Gastrocnemius medialis (tissue), 4 donors: ENCODE measurements around the gene DGKE. TPM values are rescaled to one million over a fixed set of nuclear protein-coding genes. Genes with fewer than 3 reads are reported as not detected.
A peak's percentile ranks its signal among the peaks of the same experiment; 100 is the strongest.

Source experiments
- ATAC-seq, 2 donors: fragments of 150-250 bp; one replicate each; pipeline ENCODE4 v1.9.1; 2016
- DNase-seq, 2 donors: peaks; one replicate each; pipeline ENCODE4 v3.0.0-alpha.2; 2019
- H3K27ac ChIP-seq, 4 donors: fragments of 200-600 bp; sonication (generic); 1 replicate in 1 of 4; 2 replicates in 3 of 4; pipeline ENCODE4 v1.5.1; 2016 to 2018; ENCODE audit warnings: mild to moderate bottlenecking in 2 of 4, moderate library complexity in 1 of 4
- H3K27me3 ChIP-seq, 3 donors: fragments of 200-600 bp; sonication (generic) in 2 of 3; 1 replicate in 1 of 3; 2 replicates in 2 of 3; pipeline versions ENCODE4 v1.5.1 to v1.6.0; 2016 to 2019; ENCODE audit warnings: mild to moderate bottlenecking in 1 of 3, moderate library complexity in 1 of 3
- H3K36me3 ChIP-seq, 2 donors: fragments of 200-600 bp; sonication (generic) in 1 of 2; one replicate each; pipeline ENCODE4 v1.5.1; 2017 to 2018
- H3K4me1 ChIP-seq, 2 donors: fragments of 200-600 bp; sonication (generic) in 1 of 2; one replicate each; pipeline ENCODE4 v1.5.1; 2016 to 2017; ENCODE audit warnings: mild to moderate bottlenecking in 2 of 2
- H3K4me3 ChIP-seq, 4 donors: fragments of 200-600 bp; sonication (generic) in 3 of 4; 1 replicate in 1 of 4; 2 replicates in 3 of 4; pipeline ENCODE4 v1.5.1; 2016 to 2019; ENCODE audit warnings: mild to moderate bottlenecking in 2 of 4
- H3K9me3 ChIP-seq, 3 donors: fragments of 200-600 bp; sonication (generic) in 2 of 3; 1 replicate in 1 of 3; 2 replicates in 2 of 3; pipeline ENCODE4 v1.5.1; 2016 to 2019
- POLR2A ChIP-seq, 2 donors: fragments of 450-650 bp; IDR thresholded peaks; one replicate each; pipeline ENCODE4 v1.6.1; 2017; ENCODE audit warnings: antibody characterized with exemption in 2 of 2, mild to moderate bottlenecking in 2 of 2, moderate library complexity in 2 of 2
- in situ Hi-C, 4 donors: fragments of 200-750 bp; cut with MboI; loops; one replicate each; pipeline versions ENCODE4 v1.15.0 to v1.8.0; 2017; ENCODE audit warnings: low sequenced_read_pairs in 4 of 4
- intact Hi-C: fragments of 100-400 bp; cut with DNase I; formaldehyde crosslinking; loops from one replicate; pipeline ENCODE4 v1.15.1; 2023; ENCODE audit warnings: low total_unique reads
- total RNA-seq, 4 donors: library from RNA; depleted of rRNA; stranded (reverse); fragments of >200 nt; gene quantifications; one replicate each; pipeline versions ENCODE4 v1.1.0 to v1.2.3, GENCODE V29; 2016
- TF ChIP-seq, protein P1 (sequence below), 5 experiments: fragments of 450-650 bp in 3 of 5; fragments of 200-600 bp in 2 of 5; sonication (generic) in 2 of 5; IDR thresholded peaks in 4 of 5; conservative IDR thresholded peaks in 1 of 5; 1 replicate in 4 of 5; 2 replicates in 1 of 5; pipeline ENCODE4 v1.5.1; 2016 to 2019; ENCODE audit warnings: antibody characterized with exemption in 5 of 5, mild to moderate bottlenecking in 3 of 5, moderate library complexity in 3 of 5

DGKE gene
- total RNA-seq, 4 donors from 2014 or later = 0.53 to 3.0 (median 1.6) TPM

DNA sequence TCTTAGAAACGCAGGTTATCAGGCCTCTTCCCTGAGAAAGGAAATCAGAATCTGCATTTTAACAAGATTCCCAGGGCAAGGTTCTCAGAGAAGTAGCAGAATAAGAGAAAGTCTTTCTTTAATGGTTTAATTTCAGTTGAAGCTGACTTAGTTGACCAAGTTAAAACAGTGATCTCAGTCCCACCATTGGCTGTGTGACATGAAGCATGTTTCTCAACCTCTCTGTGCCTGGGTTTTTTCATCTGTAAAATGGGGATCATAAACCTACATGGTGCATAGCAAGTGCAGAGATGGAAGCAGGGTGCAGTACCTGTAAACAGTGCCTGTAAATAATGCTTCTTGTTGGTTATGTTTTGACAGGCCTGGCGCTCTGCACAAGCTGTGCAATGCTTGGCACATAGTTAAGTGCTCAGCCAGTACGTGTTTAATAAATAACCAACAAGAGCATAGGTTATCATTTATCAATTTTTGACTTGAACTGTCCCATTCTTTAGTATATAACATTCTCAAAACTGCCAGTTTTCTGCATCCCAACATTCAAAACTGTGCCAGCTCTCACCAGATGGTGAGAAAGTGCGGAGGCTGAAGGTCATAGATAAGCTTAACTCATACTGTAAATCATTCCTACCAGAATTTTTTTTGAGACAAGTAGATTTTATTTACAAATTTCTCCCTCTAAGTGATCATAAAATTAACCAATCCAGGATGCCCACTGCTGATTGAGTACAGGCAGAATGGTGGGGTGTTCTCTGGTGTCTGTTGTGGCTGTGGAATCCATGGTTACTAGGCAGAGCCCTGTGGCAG lies 7.1 kb upstream of the DGKE start:
- ATAC-seq = no peak
- H3K4me3 ChIP-seq = no peak overlapping the region
- no peaks in the 10 kb centered on the region for H3K9me3 ChIP-seq
- H3K36me3 ChIP-seq = no peaks in the 10 kb centered on the region
- no peaks in the 10 kb centered on the region for H3K4me1 ChIP-seq
- no peak overlapping the region for H3K27ac ChIP-seq
- no peak for TF ChIP-seq POLR2A (IDR thresholded peaks at IDR 0.05)
- TF ChIP-seq, protein P1, sequence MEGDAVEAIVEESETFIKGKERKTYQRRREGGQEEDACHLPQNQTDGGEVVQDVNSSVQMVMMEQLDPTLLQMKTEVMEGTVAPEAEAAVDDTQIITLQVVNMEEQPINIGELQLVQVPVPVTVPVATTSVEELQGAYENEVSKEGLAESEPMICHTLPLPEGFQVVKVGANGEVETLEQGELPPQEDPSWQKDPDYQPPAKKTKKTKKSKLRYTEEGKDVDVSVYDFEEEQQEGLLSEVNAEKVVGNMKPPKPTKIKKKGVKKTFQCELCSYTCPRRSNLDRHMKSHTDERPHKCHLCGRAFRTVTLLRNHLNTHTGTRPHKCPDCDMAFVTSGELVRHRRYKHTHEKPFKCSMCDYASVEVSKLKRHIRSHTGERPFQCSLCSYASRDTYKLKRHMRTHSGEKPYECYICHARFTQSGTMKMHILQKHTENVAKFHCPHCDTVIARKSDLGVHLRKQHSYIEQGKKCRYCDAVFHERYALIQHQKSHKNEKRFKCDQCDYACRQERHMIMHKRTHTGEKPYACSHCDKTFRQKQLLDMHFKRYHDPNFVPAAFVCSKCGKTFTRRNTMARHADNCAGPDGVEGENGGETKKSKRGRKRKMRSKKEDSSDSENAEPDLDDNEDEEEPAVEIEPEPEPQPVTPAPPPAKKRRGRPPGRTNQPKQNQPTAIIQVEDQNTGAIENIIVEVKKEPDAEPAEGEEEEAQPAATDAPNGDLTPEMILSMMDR (IDR thresholded peaks at IDR 0.05 in 4 of 5, conservative IDR thresholded peaks at IDR 0.05 in 1 of 5) = no peak
- in situ Hi-C loops = no loop called here
- intact Hi-C loops = no loop called here
- no peaks in the 10 kb centered on the region for H3K27me3 ChIP-seq
- no peak for DNase-seq

- peaks cover 10 to 13% of the 10 kb centered on the region in 2 donors for H3K4me1 ChIP-seq
- intact Hi-C loops = loop anchor here (5.0 to 10.0 kb wide), 2 partner anchors 126 to 274 kb away; no protein-coding TSS in a partner anchor
Measured at GRCh38 chr17:56830726-56831368, 3.1 kb upstream of the DGKE start.

GRCh38 chr17:56831369-56832095 lies 2.4 kb upstream of the DGKE start:
- ATAC-seq = no peak
- Histone ChIP-seq H3K36me3 (no peaks in the 10 kb centered on the region), H3K9me3 (no peaks in the 10 kb centered on the region), H3K27ac (no peak overlapping the region), H3K4me1 (peaks cover 10 to 13% of the 10 kb centered on the region in 2 donors), H3K27me3 (peaks cover 0 to 5% (median 0%) of the 10 kb centered on the region in 3 donors), H3K4me3 (no peak overlapping the region)
- in situ Hi-C loops (no loop called here), intact Hi-C loops (loop anchor here (5.0 to 10.0 kb wide), 2 partner anchors 126 to 273 kb away; no protein-coding TSS in a partner anchor)
- DNase-seq = no peak
- TF ChIP-seq, protein P1 (IDR thresholded peaks at IDR 0.05 in 4 of 5, conservative IDR thresholded peaks at IDR 0.05 in 1 of 5) = no peak
- no peak for TF ChIP-seq POLR2A (IDR thresholded peaks at IDR 0.05)

More at GRCh38 chr17:56830726-56831368, 3.1 kb upstream of the DGKE start:
- TF ChIP-seq, protein P1 (IDR thresholded peaks at IDR 0.05 in 4 of 5, conservative IDR thresholded peaks at IDR 0.05 in 1 of 5) = no peak
- no peak for TF ChIP-seq POLR2A (IDR thresholded peaks at IDR 0.05)
- in situ Hi-C loops = no loop called here
- H3K9me3 ChIP-seq = no peaks in the 10 kb centered on the region
- no peak overlapping the region for H3K4me3 ChIP-seq
- no peak overlapping the region for H3K27ac ChIP-seq
- ATAC-seq (no peak), DNase-seq (no peak)
- H3K27me3 ChIP-seq = peaks cover 0 to 5% (median 0%) of the 10 kb centered on the region in 3 donors
- no peaks in the 10 kb centered on the region for H3K36me3 ChIP-seq

- peaks cover 0 to 5% (median 0%) of the 10 kb centered on the region in 3 donors for H3K27me3 ChIP-seq
- peaks cover 10 to 13% of the 10 kb centered on the region in 2 donors for H3K4me1 ChIP-seq
- no peaks in the 10 kb centered on the region for H3K36me3 ChIP-seq
- intact Hi-C loops = loop anchor here (5.0 to 10.0 kb wide), 2 partner anchors 125 to 272 kb away; no protein-coding TSS in a partner anchor
- in situ Hi-C loops = no loop called here
- DNase-seq (no peak), ATAC-seq (no peak)
- peak overlapping the region in 3 of 4 donors; percentile 65 to 73 (median 70) for H3K4me3 ChIP-seq
- H3K9me3 ChIP-seq = no peaks in the 10 kb centered on the region
- peak overlapping the region in 1 of 4 donors; percentile 84 for H3K27ac ChIP-seq
- TF ChIP-seq, protein P1 (IDR thresholded peaks at IDR 0.05 in 4 of 5, conservative IDR thresholded peaks at IDR 0.05 in 1 of 5) = no peak
- TF ChIP-seq POLR2A (IDR thresholded peaks at IDR 0.05) = no peak
Measured at GRCh38 chr17:56832446-56832845, 1.5 kb upstream of the DGKE start.
